Osteoblast (primary cell): ENCODE data around the gene APEX1. TPM values are rescaled to one million over a fixed set of nuclear protein-coding genes. Genes with fewer than 3 reads are reported as not detected.
A peak's percentile ranks its signal among the peaks of the same experiment; 100 is the strongest.

Experiments used
- DNase-seq: peaks from one replicate; pipeline ENCODE4 v3.0.0; 2011; ENCODE audit warnings: low spot score, mixed read lengths; ENCODE audit not compliant: insufficient read length; ENCODE audit errors: missing footprints
- H2AFZ ChIP-seq: 2 replicates; pipeline ENCODE4 v1.6.0; 2011; ENCODE audit warnings: mild to moderate bottlenecking, low read length
- H3K27ac ChIP-seq: 2 replicates; pipeline ENCODE4 v1.5.1; 2011; ENCODE audit warnings: mild to moderate bottlenecking, low read depth, low read length, moderate library complexity
- H3K27me3 ChIP-seq: 2 replicates; pipeline ENCODE4 v1.6.0; 2012; ENCODE audit warnings: mild to moderate bottlenecking, control low read depth, inconsistent platforms, low read length, moderate library complexity; ENCODE audit not compliant: insufficient read depth
- H3K36me3 ChIP-seq: 2 replicates; pipeline ENCODE4 v1.5.1; 2011; ENCODE audit warnings: mild to moderate bottlenecking, low read length, control low read depth, moderate library complexity; ENCODE audit not compliant: insufficient read depth
- H3K4me1 ChIP-seq: 2 replicates; pipeline ENCODE4 v1.5.1; 2011; ENCODE audit warnings: mild to moderate bottlenecking, low read length, control low read depth, moderate library complexity; ENCODE audit not compliant: insufficient read depth
- H3K4me2 ChIP-seq: 2 replicates; pipeline ENCODE4 v1.6.0; 2011; ENCODE audit warnings: mild to moderate bottlenecking, low read length; ENCODE audit not compliant: insufficient read depth
- H3K4me3 ChIP-seq: fragments of 200-600 bp; sonication (generic); 3 replicates; pipeline ENCODE4 v1.5.1; 2012; ENCODE audit warnings: mild to moderate bottlenecking, low read length, inconsistent platforms; ENCODE audit not compliant: insufficient read depth
- H3K79me2 ChIP-seq: 2 replicates; pipeline ENCODE4 v1.6.0; 2012; ENCODE audit warnings: mild to moderate bottlenecking, low read length, control low read depth, inconsistent platforms; ENCODE audit not compliant: insufficient read depth
- H3K9me3 ChIP-seq: 2 replicates; pipeline ENCODE4 v1.5.1; 2011; ENCODE audit warnings: low read depth, low read length, control low read depth
- H4K20me1 ChIP-seq: 2 replicates; pipeline ENCODE4 v1.6.0; 2012; ENCODE audit warnings: mild to moderate bottlenecking, low read length, control low read depth; ENCODE audit not compliant: insufficient read depth
- CTCF ChIP-seq: IDR thresholded peaks from 2 replicates; pipeline ENCODE4 v1.5.1; 2011; ENCODE audit warnings: mild to moderate bottlenecking, low read depth, low read length, moderate library complexity; ENCODE audit errors: extremely low read depth
- total RNA-seq: library from RNA; depleted of rRNA; stranded (reverse); fragments of >200 nt; gene quantifications from 2 replicates; pipeline ENCODE4 v1.2.3, GENCODE V29; 2012

The APEX1 gene
- total RNA-seq, 1 donor = 74.9 TPM

GRCh38 chr14:20469242-20469889 is 14.3 kb downstream of the APEX1 start, which contains the start of gene PNP:
Gene PNP (plus strand): TSS chr14:20469406. CDS start chr14:20469525, 119 bp downstream.
- peak within 1 kb of the TSS; percentile 87 for H3K27ac ChIP-seq

GRCh38 chr14:20469890-20470602 is 15.0 kb downstream of the APEX1 start:
- Histone ChIP-seq H2AFZ (peak overlapping the region; percentile 78), H4K20me1 (peaks cover 3% of the 10 kb centered on the region), H3K79me2 (peaks cover 49% of the 10 kb centered on the region), H3K27ac (peak overlapping the region; percentile 87), H3K4me1 (peaks cover 10% of the 10 kb centered on the region), H3K36me3 (peaks cover 27% of the 10 kb centered on the region), H3K9me3 (no peaks in the 10 kb centered on the region), H3K4me2 (peak overlapping the region; percentile 87), H3K27me3 (peaks cover 11% of the 10 kb centered on the region), H3K4me3 (peak overlapping the region; percentile 87)
- DNase-seq = peak; percentile 85
- TF ChIP-seq CTCF = no peak

More at GRCh38 chr14:20469242-20469889, 14.3 kb downstream of the APEX1 start, which contains the start of gene PNP:
- peaks cover 46% of the 10 kb centered on the region for H3K79me2 ChIP-seq
- H3K9me3 ChIP-seq = no peaks in the 10 kb centered on the region
- no peak for TF ChIP-seq CTCF
- peak; percentile 97 for DNase-seq
- peaks cover 11% of the 10 kb centered on the region for H3K27me3 ChIP-seq
- peak within 1 kb of the TSS; percentile 87 for H3K4me2 ChIP-seq
- peaks cover 20% of the 10 kb centered on the region for H3K36me3 ChIP-seq
- H3K4me1 ChIP-seq = peaks cover 10% of the 10 kb centered on the region
- H4K20me1 ChIP-seq = peaks cover 3% of the 10 kb centered on the region
- peak within 1 kb of the TSS; percentile 87 for H3K4me3 ChIP-seq
- peak within 1 kb of the TSS; percentile 78 for H2AFZ ChIP-seq

GRCh38 chr14:20470603-20470901 is 15.5 kb downstream of the APEX1 start:
- no peaks in the 10 kb centered on the region for H3K9me3 ChIP-seq

More at GRCh38 chr14:20470603-20470901, 15.5 kb downstream of the APEX1 start:
- Histone ChIP-seq H3K27me3 (peaks cover 11% of the 10 kb centered on the region), H3K36me3 (peaks cover 32% of the 10 kb centered on the region), H4K20me1 (peaks cover 3% of the 10 kb centered on the region), H3K4me2 (peak overlapping the region; percentile 87), H2AFZ (peak overlapping the region; percentile 78), H3K4me1 (peaks cover 10% of the 10 kb centered on the region), H3K4me3 (peak overlapping the region; percentile 87), H3K27ac (peak overlapping the region; percentile 87), H3K79me2 (peaks cover 51% of the 10 kb centered on the region)
- DNase-seq = no peak
- no peak for TF ChIP-seq CTCF
